Stimulated activated CD4-positive, alpha-beta T cell treated with anti-CD3 and anti-CD28 coated beads, Interleukin-15, amount 100 ng/mL, for 24 hours (primary cell): ENCODE measurements around the gene ANKMY1.

Experiments used
- DNase-seq: peaks from one replicate; pipeline ENCODE4 v3.0.0-alpha.2; 2020

ANKMY1 gene

DNA sequence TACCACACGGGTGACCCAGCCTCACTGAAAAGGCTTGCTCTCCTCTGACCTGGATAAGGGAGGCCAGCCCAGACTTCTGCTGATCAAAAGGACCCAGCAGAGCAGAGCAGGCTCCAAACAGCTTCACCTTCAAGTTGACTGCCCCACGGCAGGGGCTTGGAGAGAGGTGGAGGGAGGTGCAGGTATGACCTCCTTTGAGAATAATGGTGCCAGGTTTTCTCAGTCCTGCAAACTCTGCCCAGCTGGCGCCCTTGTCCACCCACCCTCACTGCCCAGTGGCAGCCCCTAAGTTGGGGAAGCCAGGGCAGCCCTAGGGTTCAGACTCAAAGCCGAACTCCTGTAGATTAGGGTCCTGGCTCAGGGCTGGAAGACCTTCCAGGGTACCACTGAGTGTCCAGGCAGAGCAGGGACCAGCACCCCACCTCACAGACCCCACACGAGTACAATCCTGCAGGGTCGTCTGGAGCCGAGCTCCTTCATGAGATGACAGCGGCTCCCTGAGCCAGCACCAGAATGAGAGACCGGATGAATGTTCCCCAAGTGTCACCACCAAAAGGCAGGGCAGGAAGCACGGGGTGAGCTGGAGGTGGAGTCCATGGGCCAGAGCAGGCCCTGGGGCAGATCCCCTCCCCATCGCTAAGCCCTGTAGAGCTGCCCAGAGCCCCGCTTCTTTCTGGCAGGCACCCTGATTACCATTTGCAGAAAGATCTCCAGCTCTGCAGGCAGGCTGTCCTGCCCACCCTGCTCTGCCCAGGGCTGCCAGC lies 125.9 kb downstream of the ANKMY1 start:
- no peak for DNase-seq

DNA sequence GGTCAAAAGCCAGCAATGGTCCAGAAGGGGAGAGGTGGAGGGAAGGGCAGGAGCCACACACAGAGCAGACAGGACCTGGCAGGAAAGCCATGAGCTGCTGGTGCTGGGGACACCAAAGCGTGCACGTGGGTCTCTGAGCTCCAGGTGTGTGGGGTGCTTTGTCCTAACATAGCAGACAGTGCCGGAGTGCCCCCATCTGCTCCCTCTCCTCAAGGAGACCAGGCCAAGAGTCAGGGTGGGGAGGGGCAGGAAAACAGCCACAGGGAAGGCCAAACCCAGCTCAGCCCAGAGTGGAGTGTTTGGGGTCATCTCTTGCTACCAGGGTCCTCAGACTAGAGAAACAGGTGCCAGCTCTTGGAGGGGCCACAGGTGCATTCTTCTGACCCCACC lies 126.5 kb downstream of the ANKMY1 start:
- DNase-seq: no peak

DNA sequence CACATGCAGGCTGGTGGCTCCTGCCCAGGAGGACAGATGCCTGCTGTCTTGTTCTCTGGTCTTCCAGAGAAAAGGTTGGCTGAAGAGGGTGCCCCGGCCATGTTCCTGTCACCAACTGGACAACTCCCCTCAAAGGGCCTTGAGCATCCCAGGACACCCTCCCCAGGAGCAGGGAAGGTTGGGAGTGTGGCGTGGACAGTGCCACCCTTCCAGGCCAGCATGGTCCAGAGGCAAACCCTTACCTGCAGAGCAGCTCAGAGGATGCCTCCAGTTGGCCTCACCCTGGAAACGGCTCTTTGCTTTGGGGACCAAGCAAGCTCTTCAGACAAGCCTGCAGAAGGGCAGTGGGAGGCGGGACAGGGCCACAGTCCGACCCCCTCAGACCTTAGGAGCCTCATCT lies 127.2 kb downstream of the ANKMY1 start:
- DNase-seq: no peak

DNA sequence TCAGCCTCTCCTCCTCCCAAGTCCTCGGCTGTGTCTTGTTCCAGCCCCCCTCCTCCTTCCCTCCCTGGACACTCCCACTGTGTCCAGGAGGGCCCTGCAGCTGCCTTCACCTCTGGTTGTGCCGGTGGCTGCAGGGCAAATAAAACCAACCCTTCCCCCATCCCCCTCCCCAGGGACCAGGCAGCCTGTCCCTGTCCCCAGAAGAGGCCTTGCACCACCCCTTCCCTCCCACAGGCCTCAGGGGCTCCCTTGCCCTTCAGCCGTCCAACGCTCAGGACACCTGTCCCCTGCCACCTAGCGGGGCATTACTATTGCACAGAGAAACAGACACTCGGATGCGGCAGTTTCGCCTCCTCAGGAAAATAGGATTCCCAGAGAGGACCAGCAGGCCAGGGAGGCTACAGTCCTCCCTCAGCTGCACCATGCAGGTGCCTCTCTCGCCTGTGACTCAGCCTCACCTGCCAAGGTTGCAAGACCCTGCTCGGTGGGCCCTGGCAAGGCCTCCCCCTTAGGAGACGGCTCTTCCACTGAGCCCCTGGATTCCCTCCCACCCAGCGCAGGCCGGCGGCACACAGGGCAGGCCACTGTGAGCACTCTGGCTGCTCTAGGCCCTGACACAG lies 127.8 kb downstream of the ANKMY1 start:
- no peak for DNase-seq
